Retina (tissue), 1 donor: ENCODE measurements around the gene CRYZL1.
"Not testable (repeated sequence)": the region's sequence is repeated elsewhere in the genome, so short reads cannot be mapped to it uniquely, and the experiment has no call there.

ENCODE experiments used
- DNase-seq: peaks from one replicate; pipeline ENCODE4 v3.0.0-alpha.2; 2016

CRYZL1 gene

GRCh38 chr21:33660406-33660805 is 18.9 kb upstream of the CRYZL1 start:
- DNase-seq = no peak

GRCh38 chr21:33659568-33659949 is 18.0 kb upstream of the CRYZL1 start:
- DNase-seq = no peak

GRCh38 chr21:33658919-33659567 is 17.5 kb upstream of the CRYZL1 start:
- no peak for DNase-seq

GRCh38 chr21:33657124-33657820 is 15.7 kb upstream of the CRYZL1 start:
- no peak for DNase-seq

- DNase-seq = no peak
Measured at GRCh38 chr21:33655588-33656221, 14.2 kb upstream of the CRYZL1 start.

- DNase-seq = no peak
Measured at GRCh38 chr21:33654412-33654811, 12.9 kb upstream of the CRYZL1 start.

GRCh38 chr21:33651965-33652680 is 10.6 kb upstream of the CRYZL1 start:
- no peak for DNase-seq

GRCh38 chr21:33650929-33651509 is 9.5 kb upstream of the CRYZL1 start:
- DNase-seq = no peak

GRCh38 chr21:33650230-33650629 is 8.7 kb upstream of the CRYZL1 start:
- no peak for DNase-seq

GRCh38 chr21:33648555-33648954 is 7.0 kb upstream of the CRYZL1 start:
- DNase-seq = no peak

- no peak for DNase-seq
Measured at GRCh38 chr21:33647587-33647986, 6.0 kb upstream of the CRYZL1 start.

- DNase-seq = no peak
Measured at GRCh38 chr21:33645730-33646129, 4.2 kb upstream of the CRYZL1 start.

GRCh38 chr21:33644383-33645074 is 3.0 kb upstream of the CRYZL1 start:
- no peak for DNase-seq

- no peak for DNase-seq
Measured at GRCh38 chr21:33643658-33644311, 2.2 kb upstream of the CRYZL1 start.

GRCh38 chr21:33642896-33643657 is 1.5 kb upstream of the CRYZL1 start:
- DNase-seq = peak; percentile 77

GRCh38 chr21:33642027-33642895 is 720 bp upstream of the CRYZL1 start, which contains the start of gene ITSN1:
TSS of gene ITSN1 (plus strand) at chr21:33642501. CDS start at chr21:33718829, 76,328 bp downstream.
- DNase-seq = peak; percentile 99

- DNase-seq = no peak
Measured at GRCh38 chr21:33640697-33641351, 717 bp downstream of the CRYZL1 start.

GRCh38 chr21:33634254-33634653 is 7.3 kb downstream of the CRYZL1 start:
- DNase-seq = no peak

GRCh38 chr21:33626151-33626550 is 15.4 kb downstream of the CRYZL1 start:
- not testable (repeated sequence) for DNase-seq
